GM06990 (cell line): ENCODE results near the gene ARL15.

Source experiments
- DNase-seq: peaks from one replicate; pipeline ENCODE4 v3.0.0-alpha.2; 2011; ENCODE audit not compliant: insufficient read length; ENCODE audit errors: extremely low read depth
- H3K27me3 ChIP-seq: replicated peaks from 2 replicates; pipeline ENCODE4 v1.6.0; 2011; ENCODE audit warnings: low read length; ENCODE audit not compliant: control insufficient read depth, insufficient read depth
- H3K36me3 ChIP-seq: 2 replicates; pipeline ENCODE4 v1.5.1; 2011; ENCODE audit warnings: low read length; ENCODE audit not compliant: control insufficient read depth, insufficient read depth
- H3K4me3 ChIP-seq: replicated peaks from 2 replicates; pipeline ENCODE4 v1.5.1; 2011; ENCODE audit warnings: low read depth, mild to moderate bottlenecking, control low read depth, low read length
- TF ChIP-seq, protein P1 (sequence below): IDR thresholded peaks from 2 replicates; pipeline ENCODE4 v1.5.1; 2011; ENCODE audit warnings: low read length, control low read depth, mild to moderate bottlenecking, inconsistent platforms; ENCODE audit not compliant: insufficient read depth, poor library complexity, severe bottlenecking

Gene ARL15

DNA sequence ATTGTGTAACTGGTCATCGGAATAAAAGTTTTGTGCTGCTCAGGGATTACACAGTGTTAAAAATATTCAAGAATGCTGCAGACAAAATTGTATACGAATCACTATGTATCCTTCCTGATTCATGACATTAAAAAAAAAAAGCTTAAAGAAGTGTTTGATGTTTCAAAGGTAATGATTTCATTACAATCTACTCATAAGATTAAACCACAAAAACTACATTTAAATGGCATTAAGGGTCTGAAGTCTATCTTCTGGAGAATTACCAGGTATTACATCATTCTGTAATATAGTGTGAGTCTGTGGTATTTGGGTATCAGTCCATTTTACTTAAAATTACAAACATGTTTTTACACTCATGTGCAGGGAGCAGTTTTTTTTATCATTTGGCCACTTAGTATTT, 425.5 kb downstream of the ARL15 start:
- DNase-seq: no peak
- Histone ChIP-seq H3K4me3 (no peak overlapping the region), H3K36me3 (no peaks in the 10 kb centered on the region), H3K27me3 (no peaks in the 10 kb centered on the region)
- TF ChIP-seq, protein P1, sequence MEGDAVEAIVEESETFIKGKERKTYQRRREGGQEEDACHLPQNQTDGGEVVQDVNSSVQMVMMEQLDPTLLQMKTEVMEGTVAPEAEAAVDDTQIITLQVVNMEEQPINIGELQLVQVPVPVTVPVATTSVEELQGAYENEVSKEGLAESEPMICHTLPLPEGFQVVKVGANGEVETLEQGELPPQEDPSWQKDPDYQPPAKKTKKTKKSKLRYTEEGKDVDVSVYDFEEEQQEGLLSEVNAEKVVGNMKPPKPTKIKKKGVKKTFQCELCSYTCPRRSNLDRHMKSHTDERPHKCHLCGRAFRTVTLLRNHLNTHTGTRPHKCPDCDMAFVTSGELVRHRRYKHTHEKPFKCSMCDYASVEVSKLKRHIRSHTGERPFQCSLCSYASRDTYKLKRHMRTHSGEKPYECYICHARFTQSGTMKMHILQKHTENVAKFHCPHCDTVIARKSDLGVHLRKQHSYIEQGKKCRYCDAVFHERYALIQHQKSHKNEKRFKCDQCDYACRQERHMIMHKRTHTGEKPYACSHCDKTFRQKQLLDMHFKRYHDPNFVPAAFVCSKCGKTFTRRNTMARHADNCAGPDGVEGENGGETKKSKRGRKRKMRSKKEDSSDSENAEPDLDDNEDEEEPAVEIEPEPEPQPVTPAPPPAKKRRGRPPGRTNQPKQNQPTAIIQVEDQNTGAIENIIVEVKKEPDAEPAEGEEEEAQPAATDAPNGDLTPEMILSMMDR: no peak

GRCh38 chr5:53884417-53884816, 426.0 kb downstream of the ARL15 start:
- no peaks in the 10 kb centered on the region for H3K36me3 ChIP-seq
- TF ChIP-seq, protein P1: no peak
- DNase-seq: no peak
- no peak overlapping the region for H3K4me3 ChIP-seq
- no peaks in the 10 kb centered on the region for H3K27me3 ChIP-seq

DNA sequence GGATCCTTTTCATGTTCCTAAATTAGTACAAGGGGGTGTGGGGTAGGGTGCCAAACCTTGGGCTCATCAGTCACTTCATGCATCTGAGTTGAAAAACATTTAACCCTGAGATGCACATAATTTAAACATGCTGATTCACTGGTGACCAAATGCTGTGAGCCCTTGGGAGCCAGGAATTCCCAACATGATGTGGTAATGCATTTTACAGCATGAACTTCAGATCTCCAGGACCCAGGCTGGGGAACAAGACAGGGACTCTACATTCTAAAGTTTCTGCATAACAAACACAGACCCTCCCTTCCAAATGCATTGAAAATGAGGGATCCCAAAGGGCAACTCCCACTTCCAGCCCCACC, 427.7 kb downstream of the ARL15 start:
- Histone ChIP-seq H3K4me3 (no peak overlapping the region), H3K27me3 (no peaks in the 10 kb centered on the region), H3K36me3 (no peaks in the 10 kb centered on the region)
- TF ChIP-seq, protein P1: no peak
- DNase-seq: no peak

GRCh38 chr5:53882006-53882675, 428.2 kb downstream of the ARL15 start:
- Histone ChIP-seq H3K27me3 (no peaks in the 10 kb centered on the region), H3K36me3 (no peaks in the 10 kb centered on the region), H3K4me3 (no peak overlapping the region)
- no peak for DNase-seq
- TF ChIP-seq, protein P1: no peak

- no peak for DNase-seq
- Histone ChIP-seq H3K27me3 (no peaks in the 10 kb centered on the region), H3K36me3 (no peaks in the 10 kb centered on the region), H3K4me3 (no peak overlapping the region)
- TF ChIP-seq, protein P1: no peak
Measured at GRCh38 chr5:53879708-53880323, 430.6 kb downstream of the ARL15 start.

GRCh38 chr5:53878015-53878414, 432.4 kb downstream of the ARL15 start:
- DNase-seq: no peak
- Histone ChIP-seq H3K36me3 (no peaks in the 10 kb centered on the region), H3K4me3 (no peak overlapping the region), H3K27me3 (no peaks in the 10 kb centered on the region; the same call in 1 of the 2 replicates)
- TF ChIP-seq, protein P1: no peak
